ENCODE data around the gene SOX9. TPM values are rescaled to one million over a fixed set of nuclear protein-coding genes. Genes with fewer than 3 reads are reported as not detected.

Gene SOX9
- total and polyA plus RNA-seq, 5 donors from 2014 or later: not detected

DNA sequence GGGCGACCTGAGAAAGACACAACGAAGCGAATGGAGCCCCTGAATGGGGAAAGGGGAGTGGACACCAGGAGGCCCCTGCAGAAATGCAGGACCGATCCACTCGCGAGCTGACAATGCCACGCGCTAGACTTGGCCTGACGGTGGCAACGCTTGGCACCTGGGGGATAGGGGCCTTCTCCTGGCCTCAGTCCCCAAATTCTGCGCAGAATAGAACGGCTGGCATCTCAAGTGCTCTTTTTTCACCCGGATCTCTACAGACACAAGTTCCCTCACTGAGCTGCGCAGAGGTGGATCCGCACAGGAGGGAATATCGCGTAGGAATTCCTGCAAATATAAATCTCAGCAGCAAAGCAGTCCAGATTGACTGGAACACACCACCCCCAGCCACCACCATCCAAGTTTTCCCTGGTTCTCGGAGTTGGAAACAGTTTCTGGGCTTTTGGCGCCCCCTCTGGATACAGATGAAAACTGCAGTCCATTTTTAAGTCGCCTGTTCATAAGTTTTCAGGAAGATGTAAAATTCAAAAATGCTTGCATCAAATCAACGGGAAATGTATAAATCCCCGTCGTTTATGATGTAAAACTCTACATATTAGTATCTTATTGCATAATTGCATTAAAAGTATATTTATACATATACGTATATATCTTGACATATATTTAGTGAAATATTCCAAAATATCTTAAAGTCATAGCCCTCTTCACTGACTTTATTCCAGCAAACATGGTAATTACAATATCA, 2.3 kb upstream of the SOX9 start:
- H3K4me3 ChIP-seq (ENCODE audit: low read depth, low read length): no peak overlapping the region
- Mint-ChIP-seq H3K9me3 (peaks cover 0 to 4% (median 0%) of the 10 kb centered on the region in 7 donors), H3K36me3 (no peaks in the 10 kb centered on the region), H3K4me3 (peak overlapping the region in 1 of 4 donors; percentile 15), H3K27me3 (peaks cover 82% of the 10 kb centered on the region), H3K4me1 (peaks cover 0 to 11% (median 4%) of the 10 kb centered on the region in 4 donors), H3K27ac (no peak overlapping the region)
- no peaks in the 10 kb centered on the region for H3K9me3 ChIP-seq (ENCODE audit: control insufficient read depth in 2 of 2, low read length in 2 of 2)
- no peaks in the 10 kb centered on the region for H3K36me3 ChIP-seq (ENCODE audit: control insufficient read depth, insufficient read depth, low read length)
- no peak for ATAC-seq (ENCODE audit: low read depth in 2 of 2)
- DNase-seq: peak in 1 of 3 donors; percentile 26
- peaks cover 32% of the 10 kb centered on the region for H3K27me3 ChIP-seq (ENCODE audit: control insufficient read depth, insufficient read depth, low read length)
- H3K4me1 ChIP-seq (ENCODE audit: control insufficient read depth, insufficient read depth, low read length, poor library complexity, severe bottlenecking): no peaks in the 10 kb centered on the region
- no peak overlapping the region for H3K27ac ChIP-seq (ENCODE audit: insufficient read depth, low read length, poor library complexity, severe bottlenecking)

DNA sequence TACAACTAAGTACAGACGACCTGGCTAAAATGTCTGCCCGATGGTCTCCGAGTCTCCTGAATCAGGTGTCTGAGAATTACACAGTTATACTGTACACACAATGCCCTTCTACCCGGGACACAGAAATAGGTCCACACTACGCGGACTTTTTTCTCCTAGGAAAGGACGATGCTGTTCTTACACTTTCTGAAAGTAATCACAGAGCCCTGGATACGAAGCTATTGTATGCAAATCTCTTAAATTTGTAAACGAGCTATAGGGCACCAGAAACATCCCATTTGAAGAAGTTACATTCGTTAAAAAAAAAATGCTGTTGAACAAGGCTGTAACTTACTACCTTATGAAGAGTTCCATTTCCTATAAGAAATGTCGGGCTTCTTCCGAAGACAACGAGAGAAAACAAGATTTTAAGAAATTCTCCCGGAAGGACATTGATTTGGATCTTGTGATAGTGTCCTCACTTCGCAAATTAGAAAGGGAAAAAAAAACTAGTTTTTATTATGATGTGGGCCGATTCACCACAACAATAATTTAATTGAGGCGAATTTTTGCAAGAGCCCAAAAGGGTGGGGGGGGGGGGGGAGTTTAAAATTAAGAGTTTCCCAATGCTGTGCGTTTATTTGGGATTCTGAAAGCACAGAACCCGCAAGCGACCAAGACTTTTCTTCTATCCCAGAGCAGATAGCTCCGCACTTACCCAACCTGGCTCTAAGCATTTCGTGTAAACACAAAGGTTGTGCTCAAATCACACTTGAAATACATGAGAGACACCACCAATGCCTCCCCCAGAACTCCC, 1.5 kb upstream of the SOX9 start:
- Histone ChIP-seq H3K27ac (ENCODE audit: insufficient read depth, low read length, poor library complexity, severe bottlenecking) (no peak overlapping the region), H3K36me3 (ENCODE audit: control insufficient read depth, insufficient read depth, low read length) (no peaks in the 10 kb centered on the region), H3K9me3 (ENCODE audit: control insufficient read depth in 2 of 2, low read length in 2 of 2) (no peaks in the 10 kb centered on the region), H3K27me3 (ENCODE audit: control insufficient read depth, insufficient read depth, low read length) (peaks cover 30% of the 10 kb centered on the region), H3K4me1 (ENCODE audit: control insufficient read depth, insufficient read depth, low read length, poor library complexity, severe bottlenecking) (no peaks in the 10 kb centered on the region), H3K4me3 (ENCODE audit: low read depth, low read length) (no peak overlapping the region)
- no peak overlapping the region for H3K27ac Mint-ChIP-seq
- no peaks in the 10 kb centered on the region for H3K36me3 Mint-ChIP-seq
- peaks cover 0 to 4% (median 0%) of the 10 kb centered on the region in 7 donors for H3K9me3 Mint-ChIP-seq
- no peak overlapping the region for H3K4me3 Mint-ChIP-seq
- ATAC-seq (ENCODE audit: low read depth in 2 of 2) (no peak), DNase-seq (no peak)
- H3K27me3 Mint-ChIP-seq: peaks cover 81% of the 10 kb centered on the region
- H3K4me1 Mint-ChIP-seq: peaks cover 0 to 13% (median 6%) of the 10 kb centered on the region in 4 donors

DNA sequence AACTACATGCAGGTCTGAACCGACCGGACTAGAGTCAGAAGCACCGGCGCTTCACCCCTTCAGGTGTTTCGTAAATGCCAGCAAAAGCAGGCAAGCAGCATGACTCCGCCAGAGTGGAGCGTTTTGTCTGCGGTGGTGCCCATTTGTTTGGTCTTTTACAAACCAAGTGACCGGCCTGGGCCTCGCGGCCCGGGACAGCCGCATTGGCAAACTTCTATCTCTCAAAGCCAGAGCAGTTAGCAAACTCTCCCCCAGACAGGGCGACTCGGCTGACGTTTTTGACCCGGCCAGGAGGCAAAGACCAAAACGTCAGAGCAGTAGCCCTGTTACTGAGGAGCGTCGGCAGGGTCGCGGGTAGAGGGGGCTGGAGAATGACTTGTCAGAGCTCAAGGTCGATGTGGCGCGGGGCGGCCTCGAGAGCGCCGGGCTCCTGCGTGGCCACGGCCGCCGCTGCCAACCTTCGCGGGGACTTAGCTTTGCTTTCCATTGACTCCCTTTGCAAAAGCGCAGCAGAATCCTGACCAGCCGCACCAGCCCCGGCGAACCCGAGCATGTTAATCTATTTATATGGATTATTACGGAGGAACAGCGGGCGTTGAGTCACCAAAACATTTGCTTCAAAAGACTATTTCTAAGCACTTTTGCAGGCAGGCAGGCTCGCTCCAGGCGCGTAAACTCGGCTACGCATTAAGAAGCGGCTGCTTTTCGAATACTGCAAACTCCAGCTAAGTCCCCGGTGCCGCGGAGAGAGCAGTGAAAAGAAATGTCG, 763 bp upstream of the SOX9 start:
- Histone ChIP-seq H3K9me3 (ENCODE audit: control insufficient read depth in 2 of 2, low read length in 2 of 2) (no peaks in the 10 kb centered on the region), H3K4me3 (ENCODE audit: low read depth, low read length) (no peak overlapping the region), H3K36me3 (ENCODE audit: control insufficient read depth, insufficient read depth, low read length) (no peaks in the 10 kb centered on the region), H3K27me3 (ENCODE audit: control insufficient read depth, insufficient read depth, low read length) (peaks cover 28% of the 10 kb centered on the region), H3K4me1 (ENCODE audit: control insufficient read depth, insufficient read depth, low read length, poor library complexity, severe bottlenecking) (no peaks in the 10 kb centered on the region), H3K27ac (ENCODE audit: insufficient read depth, low read length, poor library complexity, severe bottlenecking) (no peak overlapping the region)
- Mint-ChIP-seq H3K4me1 (peaks cover 2 to 13% (median 7%) of the 10 kb centered on the region in 4 donors), H3K27me3 (peaks cover 85% of the 10 kb centered on the region), H3K36me3 (no peaks in the 10 kb centered on the region), H3K9me3 (peaks cover 0 to 4% (median 0%) of the 10 kb centered on the region in 7 donors), H3K4me3 (peak overlapping the region in 1 of 4 donors; percentile 43), H3K27ac (no peak overlapping the region)
- no peak for DNase-seq
- ATAC-seq (ENCODE audit: low read depth in 2 of 2): no peak

DNA sequence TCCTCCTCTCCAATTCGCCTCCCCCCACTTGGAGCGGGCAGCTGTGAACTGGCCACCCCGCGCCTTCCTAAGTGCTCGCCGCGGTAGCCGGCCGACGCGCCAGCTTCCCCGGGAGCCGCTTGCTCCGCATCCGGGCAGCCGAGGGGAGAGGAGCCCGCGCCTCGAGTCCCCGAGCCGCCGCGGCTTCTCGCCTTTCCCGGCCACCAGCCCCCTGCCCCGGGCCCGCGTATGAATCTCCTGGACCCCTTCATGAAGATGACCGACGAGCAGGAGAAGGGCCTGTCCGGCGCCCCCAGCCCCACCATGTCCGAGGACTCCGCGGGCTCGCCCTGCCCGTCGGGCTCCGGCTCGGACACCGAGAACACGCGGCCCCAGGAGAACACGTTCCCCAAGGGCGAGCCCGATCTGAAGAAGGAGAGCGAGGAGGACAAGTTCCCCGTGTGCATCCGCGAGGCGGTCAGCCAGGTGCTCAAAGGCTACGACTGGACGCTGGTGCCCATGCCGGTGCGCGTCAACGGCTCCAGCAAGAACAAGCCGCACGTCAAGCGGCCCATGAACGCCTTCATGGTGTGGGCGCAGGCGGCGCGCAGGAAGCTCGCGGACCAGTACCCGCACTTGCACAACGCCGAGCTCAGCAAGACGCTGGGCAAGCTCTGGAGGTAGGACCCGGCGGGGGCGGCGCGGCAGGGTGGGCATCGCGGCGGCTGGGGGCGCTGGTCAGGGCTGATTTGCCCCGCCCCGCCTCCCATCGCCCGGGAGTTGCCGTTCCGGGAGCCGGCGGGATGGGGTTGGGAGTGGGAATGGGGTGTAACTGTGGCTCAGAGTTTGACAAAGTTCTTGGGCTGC, 567 bp downstream of the SOX9 start:
- Mint-ChIP-seq H3K4me3 (no peak overlapping the region), H3K27me3 (peaks cover 78% of the 10 kb centered on the region)

GRCh38 chr17:72122010-72122764, 1.4 kb downstream of the SOX9 start:
- Histone ChIP-seq H3K4me1 (ENCODE audit: control insufficient read depth, insufficient read depth, low read length, poor library complexity, severe bottlenecking) (no peaks in the 10 kb centered on the region), H3K4me3 (ENCODE audit: low read depth, low read length) (no peak overlapping the region), H3K9me3 (ENCODE audit: control insufficient read depth in 2 of 2, low read length in 2 of 2) (no peaks in the 10 kb centered on the region), H3K27ac (ENCODE audit: insufficient read depth, low read length, poor library complexity, severe bottlenecking) (no peak overlapping the region), H3K27me3 (ENCODE audit: control insufficient read depth, insufficient read depth, low read length) (peaks cover 18% of the 10 kb centered on the region), H3K36me3 (ENCODE audit: control insufficient read depth, insufficient read depth, low read length) (no peaks in the 10 kb centered on the region)
- Mint-ChIP-seq H3K9me3 (peaks cover 0 to 4% (median 0%) of the 10 kb centered on the region in 7 donors), H3K27ac (no peak overlapping the region), H3K36me3 (no peaks in the 10 kb centered on the region), H3K4me1 (peaks cover 2 to 8% (median 6%) of the 10 kb centered on the region in 4 donors), H3K27me3 (peaks cover 70% of the 10 kb centered on the region), H3K4me3 (peak overlapping the region in 1 of 4 donors; percentile 16)
- ATAC-seq (ENCODE audit: low read depth in 2 of 2) (no peak), DNase-seq (no peak)

More for the DNA sequence above, 567 bp downstream of the SOX9 start:
- Mint-ChIP-seq H3K4me1 (peaks cover 2 to 10% (median 6%) of the 10 kb centered on the region in 4 donors), H3K36me3 (no peaks in the 10 kb centered on the region), H3K9me3 (peaks cover 0 to 4% (median 0%) of the 10 kb centered on the region in 7 donors), H3K27ac (no peak overlapping the region)
- no peaks in the 10 kb centered on the region for H3K4me1 ChIP-seq (ENCODE audit: control insufficient read depth, insufficient read depth, low read length, poor library complexity, severe bottlenecking)
- no peak overlapping the region for H3K27ac ChIP-seq (ENCODE audit: insufficient read depth, low read length, poor library complexity, severe bottlenecking)
- H3K36me3 ChIP-seq (ENCODE audit: control insufficient read depth, insufficient read depth, low read length): no peaks in the 10 kb centered on the region
- ATAC-seq (ENCODE audit: low read depth in 2 of 2) (no peak), DNase-seq (no peak)
- no peak overlapping the region for H3K4me3 ChIP-seq (ENCODE audit: low read depth, low read length)
- H3K27me3 ChIP-seq (ENCODE audit: control insufficient read depth, insufficient read depth, low read length): peaks cover 21% of the 10 kb centered on the region
- H3K9me3 ChIP-seq (ENCODE audit: control insufficient read depth in 2 of 2, low read length in 2 of 2): no peaks in the 10 kb centered on the region

DNA sequence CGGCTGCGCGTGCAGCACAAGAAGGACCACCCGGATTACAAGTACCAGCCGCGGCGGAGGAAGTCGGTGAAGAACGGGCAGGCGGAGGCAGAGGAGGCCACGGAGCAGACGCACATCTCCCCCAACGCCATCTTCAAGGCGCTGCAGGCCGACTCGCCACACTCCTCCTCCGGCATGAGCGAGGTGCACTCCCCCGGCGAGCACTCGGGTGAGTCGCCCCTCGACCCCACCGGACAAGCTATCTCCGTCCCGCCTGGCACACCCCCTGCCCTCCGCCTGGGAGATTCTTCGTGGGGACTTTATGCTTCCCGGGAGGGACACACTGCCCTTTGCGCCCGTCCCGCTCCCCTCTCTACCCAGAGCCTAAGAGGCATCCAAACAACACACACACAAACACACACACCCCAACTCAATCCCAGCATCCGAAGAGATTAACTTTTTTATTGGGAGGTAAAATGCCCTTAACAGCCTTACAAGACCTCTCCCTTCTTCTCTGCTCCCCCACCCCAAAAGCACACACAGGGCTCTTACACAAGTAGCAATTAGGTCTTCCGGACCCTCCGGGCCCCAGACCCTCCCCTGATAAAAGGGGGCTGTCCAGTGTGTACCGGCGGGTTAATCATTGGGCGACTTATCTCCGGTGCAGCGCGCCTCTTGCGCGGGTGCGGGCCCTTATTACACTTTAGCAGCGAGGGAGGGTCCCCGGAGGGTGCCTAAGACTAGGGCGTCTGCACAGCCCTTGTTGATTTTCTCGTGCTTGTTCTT, 2.1 kb downstream of the SOX9 start:
- no peak overlapping the region for H3K4me3 ChIP-seq (ENCODE audit: low read depth, low read length)
- H3K27ac ChIP-seq (ENCODE audit: insufficient read depth, low read length, poor library complexity, severe bottlenecking): no peak overlapping the region
- Mint-ChIP-seq H3K27me3 (peaks cover 66% of the 10 kb centered on the region), H3K36me3 (no peaks in the 10 kb centered on the region), H3K4me1 (peaks cover 2 to 8% (median 6%) of the 10 kb centered on the region in 4 donors), H3K9me3 (peaks cover 0 to 7% (median 0%) of the 10 kb centered on the region in 7 donors), H3K27ac (no peak overlapping the region), H3K4me3 (peak overlapping the region in 2 of 4 donors; percentile 31 to 75)
- H3K27me3 ChIP-seq (ENCODE audit: control insufficient read depth, insufficient read depth, low read length): peaks cover 17% of the 10 kb centered on the region
- no peak for ATAC-seq (ENCODE audit: low read depth in 2 of 2)
- no peaks in the 10 kb centered on the region for H3K36me3 ChIP-seq (ENCODE audit: control insufficient read depth, insufficient read depth, low read length)
- H3K4me1 ChIP-seq (ENCODE audit: control insufficient read depth, insufficient read depth, low read length, poor library complexity, severe bottlenecking): no peaks in the 10 kb centered on the region
- DNase-seq: no peak
- H3K9me3 ChIP-seq (ENCODE audit: control insufficient read depth in 2 of 2, low read length in 2 of 2): no peaks in the 10 kb centered on the region

All from CD4-positive, CD25-positive, alpha-beta regulatory T cell (primary cell).